B cell (primary cell): ENCODE results near the gene STAT1. TPM values are rescaled to one million over a fixed set of nuclear protein-coding genes. Genes with fewer than 3 reads are reported as not detected.

Experiments used
- ATAC-seq: fragments of 200-7000 bp; cut with Tn5 transposase; one replicate; pipeline ENCODE4 v1.10.0; 2021; ENCODE audit warnings: low read depth, mild to moderate bottlenecking, moderate number of reproducible peaks, moderate library complexity
- CTCF ChIA-PET: fragments of 350-600 bp; sonication (Branson Sonifier 250); formaldehyde crosslinking; loops from one replicate; lab custom pipeline; 2021; ENCODE audit warnings: antibody characterized with exemption, inconsistent platforms; lab: Charles Lee
- POLR2A ChIA-PET: fragments of 350-600 bp; sonication (Branson Sonifier 250); formaldehyde crosslinking; loops from one replicate; lab custom pipeline; 2021; ENCODE audit warnings: antibody characterized with exemption; lab: Charles Lee
- DNase-seq: peaks from one replicate; pipeline ENCODE4 v3.0.0; 2013
- H2AFZ ChIP-seq: 2 replicates; pipeline ENCODE4 v1.6.1; 2012; ENCODE audit warnings: mild to moderate bottlenecking, low read depth, low read length; ENCODE audit not compliant: insufficient read depth, poor library complexity, severe bottlenecking
- H3K27ac ChIP-seq, 2 donors: 1 replicate in 1 of 2; 2 replicates in 1 of 2; pipeline ENCODE4 v1.5.1; 2012 to 2013; ENCODE audit warnings: low read length in 2 of 2, mild to moderate bottlenecking in 2 of 2, moderate library complexity in 1 of 2
- H3K27me3 ChIP-seq, 4 experiments: fragments of 200-600 bp in 1 of 4; sonication (generic) in 1 of 4; replicated peaks in 1 of 4; 1 replicate in 2 of 4; 2 replicates in 2 of 4; pipeline versions ENCODE4 v1.6.1 to v1.7.0; 2013 to 2016; ENCODE audit warnings: low read length in 3 of 4, mild to moderate bottlenecking in 2 of 4, mixed read lengths in 1 of 4, moderate library complexity in 1 of 4; ENCODE audit not compliant: insufficient read depth in 4 of 4, control insufficient read depth in 3 of 4; ENCODE audit errors: control extremely low read depth in 1 of 4
- H3K36me3 ChIP-seq, 2 experiments: replicated peaks in 1 of 2; 1 replicate in 1 of 2; 2 replicates in 1 of 2; pipeline versions ENCODE4 v1.6.1 to v1.7.1; 2013; ENCODE audit warnings: low read length in 1 of 2; ENCODE audit not compliant: insufficient read depth in 2 of 2, control insufficient read depth in 1 of 2; ENCODE audit errors: control extremely low read depth in 1 of 2, extremely low read depth in 1 of 2
- H3K4me1 ChIP-seq, 2 donors: fragments of 200-600 bp in 1 of 2; sonication (generic) in 1 of 2; 1 replicate in 1 of 2; 2 replicates in 1 of 2; pipeline versions ENCODE4 v1.5.1 to v1.6.1; 2013 to 2017; ENCODE audit warnings: low read length in 2 of 2; ENCODE audit not compliant: control insufficient read depth in 2 of 2, insufficient read depth in 2 of 2
- H3K4me2 ChIP-seq: replicated peaks from 2 replicates; pipeline ENCODE3; 2012; ENCODE audit warnings: mild to moderate bottlenecking, low read depth, low read length; ENCODE audit not compliant: poor library complexity, severe bottlenecking
- H3K4me3 ChIP-seq, 5 experiments: fragments of 200-600 bp in 1 of 5; sonication (generic) in 1 of 5; 1 replicate in 3 of 5; 2 replicates in 2 of 5; pipeline versions ENCODE4 v1.5.1 to v1.7.0; 2011 to 2016; ENCODE audit warnings: low read length in 4 of 5, mild to moderate bottlenecking in 4 of 5, low read depth in 2 of 5, control low read depth in 1 of 5, moderate library complexity in 1 of 5; ENCODE audit not compliant: insufficient read depth in 1 of 5; ENCODE audit errors: control extremely low read depth in 1 of 5, extremely low read depth in 1 of 5
- H3K79me2 ChIP-seq: fragments of 200-600 bp; sonication (generic); one replicate; pipeline ENCODE4 v1.6.0; 2016; ENCODE audit warnings: low read length; ENCODE audit not compliant: control insufficient read depth, insufficient read depth
- H3K9ac ChIP-seq: fragments of 200-600 bp; sonication (generic); 2 replicates; pipeline ENCODE4 v1.6.1; 2017; ENCODE audit warnings: mild to moderate bottlenecking, low read length, moderate library complexity
- H3K9me3 ChIP-seq, 3 donors: one replicate each; pipeline versions ENCODE4 v1.6.1 to v1.7.1; 2013; ENCODE audit warnings: low read length in 2 of 3; ENCODE audit not compliant: control insufficient read depth in 2 of 3, insufficient read depth in 1 of 3; ENCODE audit errors: control extremely low read depth in 1 of 3
- H4K20me1 ChIP-seq: 2 replicates; pipeline ENCODE4 v1.6.0; 2012; ENCODE audit warnings: mild to moderate bottlenecking, low read length; ENCODE audit not compliant: insufficient read depth, control insufficient read depth, poor library complexity, severe bottlenecking
- H3K27ac Mint-ChIP-seq: one replicate; pipeline ENCODE4 v1.8.0; 2021; ENCODE audit warnings: mixed read lengths
- H3K27me3 Mint-ChIP-seq: one replicate; pipeline ENCODE4 v1.8.0; 2021; ENCODE audit warnings: mixed read lengths
- H3K4me1 Mint-ChIP-seq: one replicate; pipeline ENCODE4 v1.8.0; 2021; ENCODE audit warnings: mixed read lengths
- H3K4me3 Mint-ChIP-seq: one replicate; pipeline ENCODE4 v1.8.0; 2021; ENCODE audit warnings: mixed read lengths
- H3K9me3 Mint-ChIP-seq: one replicate; pipeline ENCODE4 v1.8.0; 2022; ENCODE audit warnings: mixed read lengths; ENCODE audit not compliant: insufficient read depth
- EZH2 ChIP-seq: IDR thresholded peaks from 2 replicates; pipeline ENCODE4 v1.6.1; 2012; ENCODE audit warnings: borderline replicate concordance, low read depth, mild to moderate bottlenecking, moderate library complexity, low read length; ENCODE audit not compliant: insufficient read depth, poor library complexity, severe bottlenecking
- WGBS: methylation state at CpG from one replicate; pipeline ENCODE4 v1.1.5; 2013; ENCODE audit warnings: missing lambda C conversion rate; ENCODE audit not compliant: insufficient coverage; 5-methylcytosine and 5-hydroxymethylcytosine counted together
- intact Hi-C: fragments of 100-400 bp; cut with micrococcal nuclease; formaldehyde crosslinking; loops from one replicate; pipeline ENCODE4 v1.10.0; 2022
- polyA plus RNA-seq: library from polyadenylated mRNA; depleted of rRNA; stranded (reverse); fragments of >200 nt; gene quantifications from 2 replicates; pipeline ENCODE4 v1.2.3, GENCODE V29; 2012
- total RNA-seq, 2 donors: library from RNA; stranded (reverse); fragments of 120-200 nt in 1 of 2; gene quantifications; 1 replicate in 1 of 2; 2 replicates in 1 of 2; pipeline versions ENCODE4 v1.2.3 to v1.2.4, GENCODE V29; 2013 to 2022
- TF ChIP-seq, protein P1 (sequence below): fragments of 200-600 bp; IDR thresholded peaks from one replicate; pipeline ENCODE4 v1.8.0; 2022; ENCODE audit warnings: antibody characterized with exemption, mild to moderate bottlenecking

The STAT1 gene
- total and polyA plus RNA-seq, 2 donors (not counting 1 experiment from before 2014, with no cell fraction given) = 20.5 to 50.9 TPM

- H2AFZ ChIP-seq = no peak overlapping the region
- H3K27me3 ChIP-seq = no peaks in the 10 kb centered on the region
- peak overlapping the region; percentile 32 for H3K27ac Mint-ChIP-seq
- TF ChIP-seq, protein P1, sequence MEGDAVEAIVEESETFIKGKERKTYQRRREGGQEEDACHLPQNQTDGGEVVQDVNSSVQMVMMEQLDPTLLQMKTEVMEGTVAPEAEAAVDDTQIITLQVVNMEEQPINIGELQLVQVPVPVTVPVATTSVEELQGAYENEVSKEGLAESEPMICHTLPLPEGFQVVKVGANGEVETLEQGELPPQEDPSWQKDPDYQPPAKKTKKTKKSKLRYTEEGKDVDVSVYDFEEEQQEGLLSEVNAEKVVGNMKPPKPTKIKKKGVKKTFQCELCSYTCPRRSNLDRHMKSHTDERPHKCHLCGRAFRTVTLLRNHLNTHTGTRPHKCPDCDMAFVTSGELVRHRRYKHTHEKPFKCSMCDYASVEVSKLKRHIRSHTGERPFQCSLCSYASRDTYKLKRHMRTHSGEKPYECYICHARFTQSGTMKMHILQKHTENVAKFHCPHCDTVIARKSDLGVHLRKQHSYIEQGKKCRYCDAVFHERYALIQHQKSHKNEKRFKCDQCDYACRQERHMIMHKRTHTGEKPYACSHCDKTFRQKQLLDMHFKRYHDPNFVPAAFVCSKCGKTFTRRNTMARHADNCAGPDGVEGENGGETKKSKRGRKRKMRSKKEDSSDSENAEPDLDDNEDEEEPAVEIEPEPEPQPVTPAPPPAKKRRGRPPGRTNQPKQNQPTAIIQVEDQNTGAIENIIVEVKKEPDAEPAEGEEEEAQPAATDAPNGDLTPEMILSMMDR = no peak
- TF ChIP-seq EZH2 = no peak
- ChIA-PET POLR2A (no interaction called here), CTCF (interaction anchor here (0.9 to 1.5 kb wide), 3 partner anchors 8 to 109 kb away, joined by 4 to 7 read pairs (median 6); no protein-coding TSS in a partner anchor)
- 100% methylated on average over 1 of the region's 5 CpGs for WGBS
- no peaks in the 10 kb centered on the region for H3K27me3 Mint-ChIP-seq
- no peaks in the 10 kb centered on the region for H4K20me1 ChIP-seq
- H3K4me1 ChIP-seq = peaks cover 4 to 7% of the 10 kb centered on the region in 2 donors
- H3K4me2 ChIP-seq = no peak overlapping the region
- H3K27ac ChIP-seq = peak overlapping the region in 1 of 2 donors; percentile 46
- DNase-seq = no peak
- no peak overlapping the region for H3K9ac ChIP-seq
- peaks cover 0 to 1% (median 0%) of the 10 kb centered on the region in 3 donors for H3K9me3 ChIP-seq
- H3K4me3 ChIP-seq = no peak overlapping the region
- H3K4me1 Mint-ChIP-seq = peaks cover 17% of the 10 kb centered on the region
- H3K9me3 Mint-ChIP-seq = no peaks in the 10 kb centered on the region
- peaks cover 11 to 32% of the 10 kb centered on the region in 2 experiments for H3K36me3 ChIP-seq
- intact Hi-C loops = no loop called here
- H3K4me3 Mint-ChIP-seq = no peak overlapping the region
- no peaks in the 10 kb centered on the region for H3K79me2 ChIP-seq
- ATAC-seq = no peak
Observed at GRCh38 chr2:190959911-190960788, 53.8 kb downstream of the STAT1 start.

GRCh38 chr2:190953257-190953656, 60.7 kb downstream of the STAT1 start:
- POLR2A ChIA-PET = no interaction called here

More at GRCh38 chr2:190953257-190953656, 60.7 kb downstream of the STAT1 start:
- no peak overlapping the region for H3K27ac ChIP-seq
- no peak overlapping the region for H3K4me3 ChIP-seq
- WGBS = 100% methylated on average over 1 of the region's 4 CpGs
- no peaks in the 10 kb centered on the region for H4K20me1 ChIP-seq
- Mint-ChIP-seq H3K4me1 (peaks cover under 1% of the 10 kb centered on the region), H3K4me3 (no peak overlapping the region), H3K9me3 (no peaks in the 10 kb centered on the region), H3K27ac (no peak overlapping the region), H3K27me3 (no peaks in the 10 kb centered on the region)
- no peaks in the 10 kb centered on the region for H3K27me3 ChIP-seq
- TF ChIP-seq, protein P1 = no peak
- TF ChIP-seq EZH2 = no peak
- H3K9ac ChIP-seq = no peak overlapping the region
- no peak for DNase-seq
- no peaks in the 10 kb centered on the region for H3K36me3 ChIP-seq
- peaks cover 5% of the 10 kb centered on the region in 2 donors for H3K4me1 ChIP-seq
- intact Hi-C loops = no loop called here
- no peak for ATAC-seq
- peaks cover 0 to 1% (median 0%) of the 10 kb centered on the region in 3 donors for H3K9me3 ChIP-seq
- no peak overlapping the region for H3K4me2 ChIP-seq
- CTCF ChIA-PET = no interaction called here
- no peaks in the 10 kb centered on the region for H3K79me2 ChIP-seq
- no peak overlapping the region for H2AFZ ChIP-seq
